ENCODE data around the gene ADAMTS16.

The ADAMTS16 gene

GRCh38 chr5:5287419-5287818 lies 147.3 kb downstream of the ADAMTS16 start:
- no peak for DNase-seq (ENCODE audit: low spot score)

DNA sequence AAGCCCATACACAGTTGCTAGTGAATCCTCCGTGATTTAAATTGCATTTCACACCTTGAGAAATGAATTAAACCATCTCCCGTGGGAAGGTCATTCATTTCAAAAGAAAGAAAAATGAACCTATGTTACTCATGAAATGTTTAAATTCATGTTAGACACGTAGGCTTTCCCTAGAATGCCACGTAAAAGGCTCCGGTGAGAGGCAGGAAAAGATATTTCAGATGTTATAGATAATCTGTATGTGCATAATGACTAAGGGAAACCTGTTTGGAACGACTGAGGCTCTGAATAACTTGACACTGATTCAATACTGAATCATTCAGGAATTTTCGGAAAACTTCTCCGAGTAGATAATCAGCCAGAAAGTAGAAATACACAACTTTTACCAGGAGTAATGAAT lies 148.1 kb downstream of the ADAMTS16 start:
- peak; percentile 54 for DNase-seq (ENCODE audit: low spot score)

GRCh38 chr5:5289537-5289936 lies 149.4 kb downstream of the ADAMTS16 start:
- DNase-seq (ENCODE audit: low spot score): no peak

GRCh38 chr5:5290674-5291334 lies 150.7 kb downstream of the ADAMTS16 start:
- no peak for DNase-seq (ENCODE audit: low spot score)

DNA sequence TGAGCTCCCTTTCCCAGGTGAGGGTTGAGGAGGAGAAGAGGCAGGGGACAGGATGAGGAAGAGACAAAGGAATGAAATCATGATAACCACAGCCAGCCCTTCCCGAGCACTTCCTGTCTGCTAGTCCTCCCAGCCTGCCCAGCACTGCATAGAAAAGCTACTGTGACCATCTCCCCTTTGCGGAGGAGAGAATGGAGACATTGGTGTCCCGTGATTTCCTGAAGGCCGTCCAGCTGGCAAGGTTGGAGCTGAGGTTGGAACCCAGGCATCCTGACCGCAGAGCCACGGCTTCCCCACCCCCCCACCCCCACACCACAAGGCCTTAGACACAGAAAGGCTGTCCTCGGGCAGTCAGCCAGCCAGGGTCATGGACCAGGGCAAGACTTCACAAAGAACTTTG lies 151.2 kb downstream of the ADAMTS16 start:
- DNase-seq (ENCODE audit: low spot score): peak; percentile 89

DNA sequence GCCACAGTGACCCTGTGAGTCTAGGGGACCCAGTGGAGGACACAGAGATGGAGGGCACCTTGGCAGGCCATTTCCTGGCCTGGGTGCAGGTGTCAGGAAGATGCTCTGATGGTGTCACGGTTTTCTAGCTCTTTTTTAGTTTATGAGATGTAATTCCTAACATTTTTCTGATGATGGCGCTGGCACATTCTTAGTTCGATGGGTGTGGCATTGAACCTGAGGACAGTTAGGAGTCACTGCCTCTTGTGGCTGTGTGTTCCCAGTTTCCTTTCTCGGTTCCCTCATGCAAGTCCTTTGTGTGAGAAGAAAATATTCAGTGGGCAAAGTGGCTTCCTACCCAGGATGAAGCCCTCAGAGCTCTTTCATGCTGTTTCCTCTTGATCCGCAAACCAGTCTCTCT lies 152.9 kb downstream of the ADAMTS16 start:
- DNase-seq (ENCODE audit: low spot score): no peak

DNA sequence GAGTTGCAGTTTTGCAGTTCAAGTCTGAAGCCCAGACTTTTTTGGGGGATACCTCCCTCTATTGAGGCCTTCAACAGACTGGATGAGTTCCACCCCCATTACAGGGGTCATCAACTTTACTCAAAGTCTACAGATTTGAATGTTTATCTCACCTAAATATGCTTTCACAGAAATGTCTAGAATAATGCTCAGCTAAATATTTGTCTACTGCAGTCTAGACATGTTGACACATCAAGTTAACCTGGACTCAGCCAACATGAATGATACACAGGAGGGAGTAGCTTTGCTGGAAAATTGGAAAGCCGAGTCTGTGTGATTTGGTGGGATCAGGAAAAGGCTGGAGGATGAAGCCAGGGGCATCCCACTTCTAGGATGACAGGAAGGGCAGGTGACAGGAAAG lies 154.3 kb downstream of the ADAMTS16 start:
- no peak for DNase-seq (ENCODE audit: low spot score)

- no peak for DNase-seq (ENCODE audit: low spot score)
These were observed 155.2 kb downstream of the ADAMTS16 start for GRCh38 chr5:5295351-5295750.

- no peak for DNase-seq (ENCODE audit: low spot score)
These were observed 155.9 kb downstream of the ADAMTS16 start for GRCh38 chr5:5296051-5296450.

DNA sequence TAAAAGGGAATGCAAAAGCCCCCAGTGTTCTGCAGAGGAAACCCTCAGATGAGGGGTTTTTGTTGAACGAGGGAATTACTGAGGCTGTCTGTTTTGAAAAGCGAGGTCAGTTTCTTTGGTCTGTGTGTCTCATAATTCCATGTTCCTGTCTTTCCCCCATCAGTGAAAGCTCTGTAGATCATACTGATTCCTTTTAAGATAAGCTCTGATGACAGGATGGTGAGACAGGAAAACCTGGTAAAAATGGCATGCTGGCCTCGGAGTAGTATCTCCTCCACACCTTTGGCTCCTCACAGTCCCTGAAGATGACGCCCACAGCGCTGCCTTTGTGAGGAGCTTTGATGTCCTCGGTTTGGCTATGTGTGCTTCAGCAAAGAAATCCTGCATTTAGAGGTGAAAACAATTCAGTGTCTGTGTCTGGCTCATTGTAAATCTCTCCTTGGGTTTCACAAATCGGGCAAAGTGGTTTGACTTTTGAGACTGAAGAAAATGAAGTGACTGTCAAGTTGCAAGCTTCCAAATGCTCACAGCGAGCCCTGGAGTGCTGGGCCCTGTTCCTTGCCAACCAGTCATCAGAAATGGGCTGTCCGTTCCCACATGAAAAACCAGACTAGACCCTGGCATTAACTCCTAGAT lies 157.4 kb downstream of the ADAMTS16 start:
- no peak for DNase-seq (ENCODE audit: low spot score)

- no peak for DNase-seq (ENCODE audit: low spot score)
These were observed 158.0 kb downstream of the ADAMTS16 start for GRCh38 chr5:5298068-5298633.

DNA sequence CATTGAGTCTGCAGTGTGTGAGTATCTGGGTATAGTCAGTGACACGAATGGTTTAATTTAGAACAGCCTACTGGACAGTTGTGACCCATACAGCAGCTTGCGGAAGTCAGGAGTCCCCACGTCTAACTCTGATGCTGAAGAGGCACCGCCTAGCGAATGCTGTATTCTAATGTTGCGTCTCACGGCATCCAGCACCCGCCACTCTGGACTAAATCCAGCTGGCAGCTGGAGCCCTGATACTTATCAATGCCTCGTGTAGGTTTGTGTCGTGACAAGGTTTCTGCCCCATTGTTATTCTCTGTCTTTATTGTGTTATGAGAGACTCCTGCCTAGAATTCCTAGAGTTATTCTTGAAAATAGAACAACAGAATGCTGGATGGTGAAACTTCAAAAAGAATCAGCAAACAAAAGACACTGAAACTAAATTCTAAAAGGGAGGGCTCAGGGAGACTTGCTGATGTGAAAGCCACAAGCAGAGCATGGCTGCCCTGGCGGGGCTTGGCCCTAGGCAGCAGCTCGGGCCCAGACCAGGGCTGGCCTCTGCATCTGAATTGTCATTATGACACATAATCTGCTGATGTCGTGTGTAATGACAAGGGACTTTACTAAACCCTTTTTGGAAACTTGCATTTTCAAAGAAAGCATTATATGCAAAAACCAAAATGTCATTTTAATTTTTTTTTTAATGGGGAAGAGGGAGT lies 158.9 kb downstream of the ADAMTS16 start:
- DNase-seq (ENCODE audit: low spot score): no peak

- DNase-seq (ENCODE audit: low spot score): no peak
These were observed 161.0 kb downstream of the ADAMTS16 start for GRCh38 chr5:5301176-5301575.

- DNase-seq (ENCODE audit: low spot score): no peak
These were observed 162.1 kb downstream of the ADAMTS16 start for GRCh38 chr5:5302201-5302600.

DNA sequence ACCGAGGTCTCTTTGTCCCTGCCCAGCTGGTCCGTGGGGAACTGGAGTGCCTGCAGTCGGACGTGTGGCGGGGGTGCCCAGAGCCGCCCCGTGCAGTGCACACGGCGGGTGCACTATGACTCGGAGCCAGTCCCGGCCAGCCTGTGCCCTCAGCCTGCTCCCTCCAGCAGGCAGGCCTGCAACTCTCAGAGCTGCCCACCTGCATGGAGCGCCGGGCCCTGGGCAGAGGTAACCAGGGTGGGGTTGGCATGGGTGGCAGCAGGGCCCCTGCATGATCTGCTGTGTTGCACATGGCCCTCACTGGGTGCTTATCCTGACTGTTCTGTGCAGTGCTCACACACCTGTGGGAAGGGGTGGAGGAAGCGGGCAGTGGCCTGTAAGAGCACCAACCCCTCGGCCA lies 163.1 kb downstream of the ADAMTS16 start:
- no peak for DNase-seq (ENCODE audit: low spot score)

DNA sequence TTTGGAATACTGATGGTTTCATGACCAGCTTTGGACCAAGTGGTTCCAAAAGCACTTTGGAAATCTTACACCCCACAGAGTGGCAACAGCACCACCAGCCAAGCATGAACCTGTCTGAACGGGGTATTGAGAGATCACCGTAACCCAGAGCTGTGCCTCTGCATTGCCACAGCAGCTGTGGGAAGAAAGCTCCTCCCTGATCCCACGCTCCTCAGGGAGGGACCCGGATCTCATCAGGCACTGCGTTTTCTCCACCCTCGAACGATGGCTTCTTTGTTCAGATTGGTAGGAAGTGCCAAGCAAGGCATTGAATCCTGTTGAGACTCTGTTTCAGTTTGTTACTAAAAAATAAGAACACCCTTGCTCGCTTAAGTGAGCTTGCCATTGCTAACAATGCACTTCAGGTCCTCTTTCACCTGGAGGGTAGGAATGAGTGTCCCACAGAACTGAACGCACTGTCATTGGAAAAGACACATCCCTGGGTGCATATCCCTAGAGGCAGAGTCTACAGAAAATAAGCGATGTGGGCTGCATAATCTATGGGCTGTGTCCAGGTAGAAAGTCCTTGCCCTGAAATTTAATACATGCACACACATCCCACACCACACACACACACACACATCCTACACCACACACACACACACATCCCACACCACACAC lies 164.4 kb downstream of the ADAMTS16 start:
- DNase-seq (ENCODE audit: low spot score): no peak

- peak; percentile 47 for DNase-seq (ENCODE audit: low spot score)
These were observed 166.6 kb downstream of the ADAMTS16 start for GRCh38 chr5:5306696-5307095.

GRCh38 chr5:5308319-5308718 lies 168.2 kb downstream of the ADAMTS16 start:
- no peak for DNase-seq (ENCODE audit: low spot score)

DNA sequence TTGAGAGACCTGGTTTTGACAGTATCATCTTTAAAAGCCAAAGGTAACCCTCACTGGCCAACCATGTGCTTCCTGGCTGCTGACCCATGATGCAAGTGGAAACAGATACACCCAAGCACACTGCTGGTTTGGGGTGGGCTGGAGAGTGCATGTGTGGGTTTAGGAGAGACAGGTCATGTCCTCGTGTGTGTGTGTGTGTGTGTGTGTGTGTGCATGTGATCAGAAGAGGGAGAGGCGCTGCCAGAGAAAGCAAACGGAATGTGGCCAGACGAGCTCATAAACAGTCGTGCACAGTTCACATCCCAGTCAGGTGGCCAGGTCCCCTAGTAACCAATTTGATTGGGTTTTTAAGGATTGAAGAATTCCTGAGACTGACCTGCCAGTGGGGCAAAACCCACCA lies 169.5 kb downstream of the ADAMTS16 start:
- no peak for DNase-seq (ENCODE audit: low spot score)

- peak; percentile 53 for DNase-seq (ENCODE audit: low spot score)
These were observed 173.0 kb downstream of the ADAMTS16 start for GRCh38 chr5:5313101-5313635.

- no peak for DNase-seq (ENCODE audit: low spot score)
These were observed 174.0 kb downstream of the ADAMTS16 start for GRCh38 chr5:5314166-5314565.

GRCh38 chr5:5314626-5315025 lies 174.5 kb downstream of the ADAMTS16 start:
- DNase-seq (ENCODE audit: low spot score): no peak
